Smooth muscle cell (in vitro differentiated cells): ENCODE measurements around the gene CFAP119. TPM values are rescaled to one million over a fixed set of nuclear protein-coding genes. Genes with fewer than 3 reads are reported as not detected.

Experiments
- DNase-seq: peaks from one replicate; lab custom pipeline; 2025; ENCODE audit not compliant: unreplicated experiment; lab: John Stamatoyannopoulos, UW
- H2AFZ ChIP-seq: fragments of 200-600 bp; sonication (generic); 2 replicates; pipeline ENCODE4 v1.6.0; 2016; ENCODE audit warnings: antibody characterized with exemption, low read depth, mild to moderate bottlenecking
- H3F3A ChIP-seq: fragments of 200-600 bp; sonication (generic); 2 replicates; pipeline ENCODE4 v1.6.0; 2017; ENCODE audit warnings: antibody characterized with exemption, low read depth
- H3K27ac ChIP-seq: fragments of 200-600 bp; sonication (generic); 2 replicates; pipeline ENCODE4 v1.5.1; 2016; ENCODE audit warnings: low read depth, mild to moderate bottlenecking
- H3K27me3 ChIP-seq: fragments of 200-600 bp; sonication (generic); 2 replicates; pipeline ENCODE4 v1.6.1; 2016; ENCODE audit warnings: low read depth, mild to moderate bottlenecking
- H3K36me3 ChIP-seq: fragments of 200-600 bp; sonication (generic); 2 replicates; pipeline ENCODE4 v1.5.1; 2016; ENCODE audit warnings: low read depth
- H3K4me1 ChIP-seq: fragments of 200-600 bp; sonication (generic); 2 replicates; pipeline ENCODE4 v1.5.1; 2016; ENCODE audit warnings: low read depth
- H3K4me2 ChIP-seq: fragments of 200-600 bp; sonication (generic); 2 replicates; pipeline ENCODE4 v1.6.0; 2016; ENCODE audit warnings: mild to moderate bottlenecking
- H3K4me3 ChIP-seq: fragments of 200-600 bp; sonication (generic); 2 replicates; pipeline ENCODE4 v1.5.1; 2016; ENCODE audit warnings: mild to moderate bottlenecking
- H3K79me2 ChIP-seq: fragments of 200-600 bp; sonication (generic); 2 replicates; pipeline ENCODE4 v1.6.0; 2016; ENCODE audit warnings: low read depth, mild to moderate bottlenecking
- H3K9ac ChIP-seq: fragments of 200-600 bp; sonication (generic); 2 replicates; pipeline ENCODE4 v1.6.0; 2016; ENCODE audit warnings: low read depth
- H3K9me3 ChIP-seq: fragments of 200-600 bp; sonication (generic); replicated peaks from 2 replicates; pipeline ENCODE4 v1.5.1; 2016; ENCODE audit warnings: low read depth
- H4K20me1 ChIP-seq: fragments of 200-600 bp; sonication (generic); 2 replicates; pipeline ENCODE4 v1.6.0; 2016; ENCODE audit warnings: low read depth
- WGBS: methylation state at CpG from one replicate; pipeline ENCODE4 v1.1.7; 2016; ENCODE audit warnings: low lambda C conversion rate; 5-methylcytosine and 5-hydroxymethylcytosine counted together
- polyA plus RNA-seq: library from polyadenylated mRNA; unstranded; fragments of >200 nt; fragmentation: Nextera tagmentation; extraction: Ambion mirVana; gene quantifications from 2 replicates; pipeline ENCODE4 v1.2.1, GENCODE V29; 2016
- total RNA-seq: library from RNA; depleted of rRNA; stranded (reverse); fragments of >200 nt; gene quantifications from 2 replicates; pipeline ENCODE4 v1.2.3, GENCODE V29; 2014
- TF ChIP-seq, protein P1 (sequence below): fragments of 200-600 bp; sonication (generic); IDR thresholded peaks from 2 replicates; pipeline ENCODE4 v1.5.1; 2017; ENCODE audit warnings: borderline replicate concordance, mild to moderate bottlenecking, antibody characterized with exemption; ENCODE audit not compliant: insufficient read depth, poor library complexity, severe bottlenecking

CFAP119 gene
- total and polyA plus RNA-seq, 2 experiments from 2014 or later, result 3.5 to 5.2 TPM

- Histone ChIP-seq H2AFZ (no peak overlapping the region), H3F3A (no peaks in the 10 kb centered on the region), H3K4me3 (no peak overlapping the region), H3K9ac (no peak overlapping the region), H4K20me1 (no peaks in the 10 kb centered on the region), H3K4me1 (no peaks in the 10 kb centered on the region), H3K36me3 (no peaks in the 10 kb centered on the region), H3K9me3 (no peaks in the 10 kb centered on the region), H3K27ac (no peak overlapping the region), H3K4me2 (no peak overlapping the region), H3K79me2 (no peaks in the 10 kb centered on the region), H3K27me3 (no peaks in the 10 kb centered on the region)
- TF ChIP-seq, protein P1, sequence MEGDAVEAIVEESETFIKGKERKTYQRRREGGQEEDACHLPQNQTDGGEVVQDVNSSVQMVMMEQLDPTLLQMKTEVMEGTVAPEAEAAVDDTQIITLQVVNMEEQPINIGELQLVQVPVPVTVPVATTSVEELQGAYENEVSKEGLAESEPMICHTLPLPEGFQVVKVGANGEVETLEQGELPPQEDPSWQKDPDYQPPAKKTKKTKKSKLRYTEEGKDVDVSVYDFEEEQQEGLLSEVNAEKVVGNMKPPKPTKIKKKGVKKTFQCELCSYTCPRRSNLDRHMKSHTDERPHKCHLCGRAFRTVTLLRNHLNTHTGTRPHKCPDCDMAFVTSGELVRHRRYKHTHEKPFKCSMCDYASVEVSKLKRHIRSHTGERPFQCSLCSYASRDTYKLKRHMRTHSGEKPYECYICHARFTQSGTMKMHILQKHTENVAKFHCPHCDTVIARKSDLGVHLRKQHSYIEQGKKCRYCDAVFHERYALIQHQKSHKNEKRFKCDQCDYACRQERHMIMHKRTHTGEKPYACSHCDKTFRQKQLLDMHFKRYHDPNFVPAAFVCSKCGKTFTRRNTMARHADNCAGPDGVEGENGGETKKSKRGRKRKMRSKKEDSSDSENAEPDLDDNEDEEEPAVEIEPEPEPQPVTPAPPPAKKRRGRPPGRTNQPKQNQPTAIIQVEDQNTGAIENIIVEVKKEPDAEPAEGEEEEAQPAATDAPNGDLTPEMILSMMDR, result no peak
- no peak for DNase-seq
- WGBS, result 88% methylated on average over 3 of the region's 3 CpGs
Measured at GRCh38 chr16:30794634-30795033, 32.8 kb upstream of the CFAP119 start.

- no peaks in the 10 kb centered on the region for H3F3A ChIP-seq
- no peaks in the 10 kb centered on the region for H3K9me3 ChIP-seq
- no peak overlapping the region for H2AFZ ChIP-seq
- no peaks in the 10 kb centered on the region for H4K20me1 ChIP-seq
- no peaks in the 10 kb centered on the region for H3K4me1 ChIP-seq
- no peaks in the 10 kb centered on the region for H3K36me3 ChIP-seq
- H3K9ac ChIP-seq, result no peak overlapping the region
- H3K27me3 ChIP-seq, result no peaks in the 10 kb centered on the region
- H3K4me3 ChIP-seq, result no peak overlapping the region
- 84% methylated on average over 7 of the region's 7 CpGs for WGBS
- H3K4me2 ChIP-seq, result no peak overlapping the region
- TF ChIP-seq, protein P1, result no peak
- DNase-seq, result no peak
- H3K27ac ChIP-seq, result no peak overlapping the region
- no peaks in the 10 kb centered on the region for H3K79me2 ChIP-seq
Measured at GRCh38 chr16:30793508-30794069, 31.7 kb upstream of the CFAP119 start.

DNA sequence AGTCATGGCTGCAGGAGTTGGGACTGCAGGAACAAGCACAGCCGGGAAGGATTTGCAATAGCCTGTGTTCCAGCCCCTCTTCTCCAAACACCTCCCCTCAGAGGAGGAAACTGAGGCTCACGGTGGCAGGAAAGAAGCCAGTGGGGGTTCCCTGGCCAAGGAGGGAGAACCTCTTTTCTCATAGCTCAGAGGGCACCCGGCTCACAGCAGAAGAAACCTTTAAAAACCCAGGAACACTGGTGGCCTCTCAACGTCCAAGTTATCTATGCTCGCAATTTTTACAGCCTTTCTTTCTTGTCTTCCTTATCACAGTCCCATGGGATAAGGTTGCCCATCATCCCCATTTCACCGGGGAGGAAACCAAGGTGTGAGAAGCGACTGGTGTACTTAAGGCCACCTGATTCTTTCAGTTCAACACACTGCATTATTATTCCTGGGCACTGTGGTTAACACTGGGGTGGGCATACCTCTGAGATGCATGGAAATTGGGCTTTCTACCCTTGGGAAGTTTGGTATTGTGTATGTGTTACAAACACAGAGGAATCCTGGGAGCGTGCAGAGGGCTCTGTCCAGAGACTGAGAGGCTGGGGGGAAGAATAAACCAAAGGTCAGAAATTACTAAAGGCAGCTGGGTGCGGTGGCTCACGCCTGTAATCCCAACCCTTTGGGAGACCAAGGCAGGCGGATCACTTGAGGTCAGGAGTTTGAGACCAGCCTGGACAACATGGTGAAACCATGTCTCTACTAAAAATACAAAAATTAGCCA is 25.9 kb upstream of the CFAP119 start:
- 49% methylated on average over 11 of the region's 11 CpGs for WGBS
- H3K27ac ChIP-seq, result peak overlapping the region; percentile 79
- DNase-seq, result no peak

More for the DNA sequence above, 25.9 kb upstream of the CFAP119 start:
- H2AFZ ChIP-seq, result peak overlapping the region; percentile 83
- TF ChIP-seq, protein P1, result no peak
- H3K9ac ChIP-seq, result peak overlapping the region; percentile 93
- peak overlapping the region; percentile 99 for H3K4me3 ChIP-seq
- peak overlapping the region; percentile 94 for H3K4me2 ChIP-seq
- peaks cover 32% of the 10 kb centered on the region for H3K79me2 ChIP-seq
- no peaks in the 10 kb centered on the region for H3K27me3 ChIP-seq
- no peaks in the 10 kb centered on the region for H3K36me3 ChIP-seq
- no peaks in the 10 kb centered on the region for H3K9me3 ChIP-seq
- H4K20me1 ChIP-seq, result peaks cover 11% of the 10 kb centered on the region
- no peaks in the 10 kb centered on the region for H3F3A ChIP-seq
- peaks cover 14% of the 10 kb centered on the region for H3K4me1 ChIP-seq
